Subcutaneous adipose tissue (tissue), 4 donors: ENCODE data around the gene ARHGAP42. TPM values are rescaled to one million over a fixed set of nuclear protein-coding genes. Genes with fewer than 3 reads are reported as not detected.

Experiments
- total RNA-seq, 4 donors: library from RNA; depleted of rRNA; stranded (reverse); fragments of >200 nt; gene quantifications; one replicate each; pipeline ENCODE4 v1.1.0, GENCODE V29; 2016
- TF ChIP-seq, protein P1 (sequence below): fragments of 450-650 bp; IDR thresholded peaks from one replicate; pipeline ENCODE4 v1.5.1; 2016; ENCODE audit warnings: low read depth, mild to moderate bottlenecking, control low read depth, antibody characterized with exemption, moderate library complexity

ARHGAP42 gene
- total RNA-seq, 4 donors from 2014 or later = 15.3 to 31.5 (median 30.5) TPM

DNA sequence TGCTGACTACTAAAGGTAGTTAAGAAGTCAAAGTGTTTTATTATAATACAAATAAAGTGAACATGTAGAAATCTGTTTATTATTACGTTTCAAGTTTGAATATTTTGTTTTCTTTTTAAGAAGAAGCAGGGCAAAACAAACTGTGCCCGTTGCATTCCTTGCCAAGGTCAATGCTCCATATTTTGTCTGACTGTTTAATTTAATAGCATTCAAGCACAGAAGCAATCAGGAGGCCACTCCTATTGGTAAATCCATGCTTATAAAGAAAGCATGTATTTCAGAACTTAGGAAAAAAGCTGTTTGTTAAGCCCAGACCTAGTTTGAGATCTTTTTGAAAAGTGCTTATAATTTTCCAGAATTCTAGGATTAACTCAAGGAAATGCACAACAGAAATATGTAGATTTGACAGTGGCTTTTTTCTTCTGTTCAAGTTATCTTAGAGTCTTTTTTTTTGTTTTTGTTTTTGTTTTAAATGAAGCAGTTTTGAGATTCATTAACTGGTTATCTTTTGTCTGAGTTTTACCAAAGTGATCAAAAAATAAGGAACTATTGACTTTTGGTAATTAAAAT, 51.7 kb downstream of the ARHGAP42 start:
- TF ChIP-seq, protein P1, sequence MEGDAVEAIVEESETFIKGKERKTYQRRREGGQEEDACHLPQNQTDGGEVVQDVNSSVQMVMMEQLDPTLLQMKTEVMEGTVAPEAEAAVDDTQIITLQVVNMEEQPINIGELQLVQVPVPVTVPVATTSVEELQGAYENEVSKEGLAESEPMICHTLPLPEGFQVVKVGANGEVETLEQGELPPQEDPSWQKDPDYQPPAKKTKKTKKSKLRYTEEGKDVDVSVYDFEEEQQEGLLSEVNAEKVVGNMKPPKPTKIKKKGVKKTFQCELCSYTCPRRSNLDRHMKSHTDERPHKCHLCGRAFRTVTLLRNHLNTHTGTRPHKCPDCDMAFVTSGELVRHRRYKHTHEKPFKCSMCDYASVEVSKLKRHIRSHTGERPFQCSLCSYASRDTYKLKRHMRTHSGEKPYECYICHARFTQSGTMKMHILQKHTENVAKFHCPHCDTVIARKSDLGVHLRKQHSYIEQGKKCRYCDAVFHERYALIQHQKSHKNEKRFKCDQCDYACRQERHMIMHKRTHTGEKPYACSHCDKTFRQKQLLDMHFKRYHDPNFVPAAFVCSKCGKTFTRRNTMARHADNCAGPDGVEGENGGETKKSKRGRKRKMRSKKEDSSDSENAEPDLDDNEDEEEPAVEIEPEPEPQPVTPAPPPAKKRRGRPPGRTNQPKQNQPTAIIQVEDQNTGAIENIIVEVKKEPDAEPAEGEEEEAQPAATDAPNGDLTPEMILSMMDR = no peak

GRCh38 chr11:100739666-100740065, 52.6 kb downstream of the ARHGAP42 start:
- TF ChIP-seq, protein P1 = no peak

GRCh38 chr11:100740440-100740839, 53.4 kb downstream of the ARHGAP42 start:
- TF ChIP-seq, protein P1 = no peak

- TF ChIP-seq, protein P1 = no peak
Observed at GRCh38 chr11:100741866-100742625, 55.0 kb downstream of the ARHGAP42 start.

DNA sequence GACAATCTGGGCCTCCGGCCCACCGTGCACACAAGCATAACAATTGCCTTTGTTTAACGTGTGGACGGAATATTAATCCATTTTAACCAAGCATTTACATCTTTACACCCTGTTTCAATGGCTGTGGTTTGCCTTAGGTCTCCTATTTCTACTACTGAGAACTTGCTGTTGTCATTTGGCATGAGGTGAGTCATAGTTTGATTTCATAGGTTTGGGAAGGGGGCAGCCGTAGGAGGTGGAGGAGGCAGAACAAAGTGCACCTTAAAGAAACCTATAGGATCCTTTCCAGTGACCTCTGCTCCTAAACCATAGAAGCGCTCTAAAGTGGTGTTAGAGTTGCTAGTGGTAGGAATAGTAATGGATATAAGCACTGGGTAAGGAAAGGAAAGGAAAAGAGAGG, 59.4 kb downstream of the ARHGAP42 start:
- TF ChIP-seq, protein P1 = no peak

- TF ChIP-seq, protein P1 = no peak
Observed at GRCh38 chr11:100748153-100748552, 61.1 kb downstream of the ARHGAP42 start.

GRCh38 chr11:100752371-100753171, 65.5 kb downstream of the ARHGAP42 start:
- TF ChIP-seq, protein P1 = no peak
